Body of pancreas (tissue), 4 donors: ENCODE data around the gene THG1L. TPM values are rescaled to one million over a fixed set of nuclear protein-coding genes. Genes with fewer than 3 reads are reported as not detected.
"Not testable (repeated sequence)": the region's sequence is repeated elsewhere in the genome, so short reads cannot be mapped to it uniquely, and the experiment has no call there.

Source experiments
- ATAC-seq: fragments of 150-250 bp; one replicate; pipeline ENCODE4 v1.9.1; 2016
- DNase-seq, 4 donors: peaks; one replicate each; pipeline ENCODE4 v3.0.0-alpha.2; 2019
- H3K27ac ChIP-seq, 4 donors: fragments of 200-600 bp; sonication (generic); 1 replicate in 3 of 4; 2 replicates in 1 of 4; pipeline versions ENCODE4 v1.5.1 to v1.6.1; 2016 to 2019; ENCODE audit warnings: mild to moderate bottlenecking in 1 of 4, mixed read lengths in 1 of 4, moderate library complexity in 1 of 4
- H3K27me3 ChIP-seq, 2 donors: fragments of 200-600 bp; sonication (generic); one replicate each; pipeline ENCODE4 v1.6.0; 2016; ENCODE audit warnings: mild to moderate bottlenecking in 1 of 2
- H3K36me3 ChIP-seq, 2 donors: fragments of 200-600 bp; sonication (generic); replicated peaks in 1 of 2; 2 replicates each; pipeline ENCODE4 v1.5.1; 2016; ENCODE audit warnings: low read depth in 2 of 2; ENCODE audit not compliant: insufficient read depth in 1 of 2
- H3K4me1 ChIP-seq: fragments of 200-600 bp; sonication (generic); one replicate; pipeline ENCODE4 v1.6.0; 2016
- H3K4me3 ChIP-seq, 2 donors: fragments of 200-600 bp; sonication (generic); 1 replicate in 1 of 2; 2 replicates in 1 of 2; pipeline ENCODE4 v1.5.1; 2016 to 2019
- H3K9me3 ChIP-seq, 3 donors: fragments of 200-600 bp; sonication (generic); 1 replicate in 2 of 3; 2 replicates in 1 of 3; pipeline ENCODE4 v1.5.1; 2016
- POLR2A ChIP-seq, 3 donors: fragments of 450-650 bp; IDR thresholded peaks; one replicate each; pipeline ENCODE4 v1.6.1; 2016; ENCODE audit warnings: antibody characterized with exemption in 3 of 3, mild to moderate bottlenecking in 2 of 3
- WGBS, 2 donors: methylation state at CpG; one replicate each; pipeline ENCODE4 v1.1.5; 2017; 5-methylcytosine and 5-hydroxymethylcytosine counted together
- intact Hi-C: fragments of 100-400 bp; cut with DNase I; formaldehyde crosslinking; loops from one replicate; pipeline ENCODE4 v1.15.1; 2023
- total RNA-seq, 2 donors: library from RNA; depleted of rRNA; stranded (reverse); fragments of >200 nt; gene quantifications; one replicate each; pipeline ENCODE4 v1.1.0, GENCODE V29; 2016
- TF ChIP-seq, protein P1 (sequence below), 7 experiments: fragments of 450-650 bp in 4 of 7; fragments of 200-600 bp in 3 of 7; sonication (generic) in 3 of 7; IDR thresholded peaks; one replicate each; pipeline ENCODE4 v1.5.1; 2016 to 2019; ENCODE audit warnings: antibody characterized with exemption in 7 of 7

Gene THG1L
- total RNA-seq, 2 donors from 2014 or later, result 4.4 to 12.5 TPM

DNA sequence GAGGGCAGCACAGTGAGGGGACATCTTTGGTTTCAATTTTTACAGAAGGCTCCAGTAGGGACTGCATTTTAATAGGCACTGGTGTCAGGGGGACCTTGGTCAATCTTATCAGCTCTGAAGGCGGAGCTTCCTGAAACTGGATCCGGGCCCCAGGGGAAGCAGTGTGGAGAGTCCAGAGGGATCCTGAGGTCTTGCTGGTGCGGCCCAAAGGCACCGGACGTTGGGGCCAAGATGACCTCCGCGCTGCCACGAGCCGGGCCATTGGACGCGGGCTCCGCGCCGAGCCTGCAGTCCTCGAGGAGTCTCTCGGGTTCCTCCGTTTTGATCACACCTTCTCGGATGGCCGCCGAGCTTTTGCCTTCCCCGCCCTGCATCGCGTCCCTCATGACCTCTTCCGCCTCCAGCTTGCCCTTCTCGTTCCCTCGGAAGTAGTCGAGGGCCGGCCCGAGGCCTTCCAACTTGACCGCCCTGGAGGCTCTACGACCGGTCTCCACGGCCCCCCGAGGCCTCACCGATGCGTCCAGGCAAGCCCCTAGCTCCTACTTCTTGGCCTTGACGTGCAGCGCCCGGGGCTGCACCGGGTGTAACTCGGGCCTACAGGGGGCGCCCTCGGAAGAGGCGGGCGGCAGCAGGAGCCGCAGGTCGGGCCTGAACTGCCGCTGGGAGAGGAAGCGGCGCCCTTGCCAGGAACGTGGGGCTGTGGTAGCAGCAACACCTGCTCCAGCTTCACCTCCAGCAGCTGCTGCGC, 41.1 kb upstream of the THG1L start:
- WGBS, 2 donors, result 66 to 72% methylated on average over 37 to 51 of the region's 52 CpGs
- Histone ChIP-seq H3K4me1 (no peaks in the 10 kb centered on the region), H3K4me3 (no peak overlapping the region), H3K36me3 (no peaks in the 10 kb centered on the region), H3K9me3 (no peaks in the 10 kb centered on the region), H3K27me3 (no peaks in the 10 kb centered on the region), H3K27ac (no peak overlapping the region)
- ATAC-seq (no peak), DNase-seq (peak in 3 of 4 donors; percentile 3 to 12 (median 12))
- TF ChIP-seq, protein P1, sequence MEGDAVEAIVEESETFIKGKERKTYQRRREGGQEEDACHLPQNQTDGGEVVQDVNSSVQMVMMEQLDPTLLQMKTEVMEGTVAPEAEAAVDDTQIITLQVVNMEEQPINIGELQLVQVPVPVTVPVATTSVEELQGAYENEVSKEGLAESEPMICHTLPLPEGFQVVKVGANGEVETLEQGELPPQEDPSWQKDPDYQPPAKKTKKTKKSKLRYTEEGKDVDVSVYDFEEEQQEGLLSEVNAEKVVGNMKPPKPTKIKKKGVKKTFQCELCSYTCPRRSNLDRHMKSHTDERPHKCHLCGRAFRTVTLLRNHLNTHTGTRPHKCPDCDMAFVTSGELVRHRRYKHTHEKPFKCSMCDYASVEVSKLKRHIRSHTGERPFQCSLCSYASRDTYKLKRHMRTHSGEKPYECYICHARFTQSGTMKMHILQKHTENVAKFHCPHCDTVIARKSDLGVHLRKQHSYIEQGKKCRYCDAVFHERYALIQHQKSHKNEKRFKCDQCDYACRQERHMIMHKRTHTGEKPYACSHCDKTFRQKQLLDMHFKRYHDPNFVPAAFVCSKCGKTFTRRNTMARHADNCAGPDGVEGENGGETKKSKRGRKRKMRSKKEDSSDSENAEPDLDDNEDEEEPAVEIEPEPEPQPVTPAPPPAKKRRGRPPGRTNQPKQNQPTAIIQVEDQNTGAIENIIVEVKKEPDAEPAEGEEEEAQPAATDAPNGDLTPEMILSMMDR (IDR thresholded peaks at IDR 0.05), result no peak
- TF ChIP-seq POLR2A (IDR thresholded peaks at IDR 0.05), result no peak
- intact Hi-C loops, result no loop called here

DNA sequence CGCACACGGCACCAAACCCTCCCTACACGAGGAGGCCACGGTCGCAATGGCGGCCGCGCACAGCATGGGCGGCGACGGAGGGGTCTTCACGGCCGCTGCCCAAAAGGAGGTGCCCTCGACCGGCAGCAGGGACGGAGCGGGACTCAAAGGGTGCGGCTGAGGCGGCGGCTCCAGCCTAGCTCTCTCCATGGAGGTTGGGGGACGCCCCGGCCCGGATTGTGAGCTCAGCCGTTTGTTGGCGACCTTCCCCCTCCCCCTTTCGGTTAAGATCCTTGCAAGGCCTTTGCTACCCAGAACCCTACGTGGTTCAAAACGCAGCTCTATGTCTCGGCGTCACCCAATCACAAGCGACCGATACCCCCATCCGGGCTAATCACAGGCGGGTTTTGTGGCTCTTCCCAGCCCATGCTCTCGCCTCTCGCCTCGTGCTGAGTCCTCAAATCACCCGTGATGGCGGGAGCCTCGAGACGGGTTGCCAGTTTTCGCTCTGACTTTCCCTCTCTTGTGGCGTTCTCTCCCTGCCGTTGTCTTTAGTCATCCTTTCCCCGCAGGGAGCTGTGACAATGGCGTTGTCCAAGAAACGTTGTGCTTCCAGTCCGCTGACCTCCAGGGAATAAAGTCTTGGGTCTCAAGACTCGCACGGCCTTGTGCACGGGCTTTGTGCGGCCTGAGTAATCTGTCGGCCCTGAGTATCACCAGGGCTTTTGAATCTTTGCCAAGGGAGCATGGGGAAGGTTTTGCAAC, 40.4 kb upstream of the THG1L start:
- Histone ChIP-seq H3K4me3 (no peak overlapping the region), H3K27ac (no peak overlapping the region), H3K4me1 (no peaks in the 10 kb centered on the region), H3K36me3 (no peaks in the 10 kb centered on the region), H3K27me3 (no peaks in the 10 kb centered on the region), H3K9me3 (no peaks in the 10 kb centered on the region)
- no peak for ATAC-seq
- 66 to 81% methylated on average over 35 to 53 of the region's 53 CpGs for WGBS, 2 donors
- no peak for TF ChIP-seq POLR2A (IDR thresholded peaks at IDR 0.05)
- TF ChIP-seq, protein P1 (IDR thresholded peaks at IDR 0.05), result no peak
- intact Hi-C loops, result no loop called here
- no peak for DNase-seq

DNA sequence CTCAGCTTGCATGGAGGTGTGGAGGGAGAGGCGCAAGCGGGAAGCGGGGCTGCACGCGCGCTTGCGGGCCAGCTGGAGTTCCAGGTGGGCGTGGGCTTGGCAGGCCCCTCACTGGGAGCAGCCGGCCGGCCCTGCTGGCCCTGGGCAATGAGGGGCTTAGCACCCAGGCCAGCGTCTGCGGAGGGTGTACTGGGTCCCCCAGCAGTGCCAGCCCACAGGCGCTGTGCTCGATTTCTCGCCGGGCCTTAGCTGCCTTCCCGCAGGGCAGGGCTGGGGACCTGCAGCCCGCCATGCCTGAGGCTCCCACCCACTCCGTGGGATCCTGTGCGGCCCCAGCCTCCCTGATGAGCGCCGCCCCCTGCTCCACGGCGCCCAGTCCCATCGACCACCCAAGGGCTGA, 37.4 kb upstream of the THG1L start:
- DNase-seq, H3K36me3 ChIP-seq, H3K4me1 ChIP-seq, intact Hi-C loops, ATAC-seq, H3K9me3 ChIP-seq, H3K27ac ChIP-seq, H3K4me3 ChIP-seq, H3K27me3 ChIP-seq: not testable (repeated sequence)
- 91% methylated on average over 11 of the region's 25 CpGs; no CpG with 5 or more reads in 1 of the 2 donors for WGBS, 2 donors

DNA sequence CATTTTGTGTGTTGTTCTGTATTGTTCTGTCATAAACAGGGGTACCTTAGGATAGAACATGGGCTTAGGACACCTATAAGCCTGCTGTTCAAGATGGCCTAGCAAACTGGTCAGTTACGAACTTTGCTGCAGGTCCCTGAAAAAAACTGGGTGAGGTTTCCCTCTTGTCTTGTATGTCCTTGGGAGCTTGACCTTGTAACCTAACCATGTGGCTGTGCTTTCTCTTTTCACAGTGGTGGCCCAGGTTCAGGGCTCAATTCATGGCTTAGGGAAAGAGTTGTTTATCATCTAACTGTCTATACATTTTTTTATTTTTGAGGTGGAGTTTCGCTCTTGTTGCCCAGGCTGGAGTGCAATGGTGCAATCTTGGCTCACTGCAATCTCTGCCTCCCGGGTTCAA, 35.1 kb upstream of the THG1L start:
- intact Hi-C loops, H3K27ac ChIP-seq, H3K9me3 ChIP-seq, H3K36me3 ChIP-seq, H3K27me3 ChIP-seq, DNase-seq, ATAC-seq, H3K4me3 ChIP-seq, H3K4me1 ChIP-seq: not testable (repeated sequence)
- WGBS, 2 donors, result 77 to 87% methylated on average over 3 of the region's 3 CpGs

DNA sequence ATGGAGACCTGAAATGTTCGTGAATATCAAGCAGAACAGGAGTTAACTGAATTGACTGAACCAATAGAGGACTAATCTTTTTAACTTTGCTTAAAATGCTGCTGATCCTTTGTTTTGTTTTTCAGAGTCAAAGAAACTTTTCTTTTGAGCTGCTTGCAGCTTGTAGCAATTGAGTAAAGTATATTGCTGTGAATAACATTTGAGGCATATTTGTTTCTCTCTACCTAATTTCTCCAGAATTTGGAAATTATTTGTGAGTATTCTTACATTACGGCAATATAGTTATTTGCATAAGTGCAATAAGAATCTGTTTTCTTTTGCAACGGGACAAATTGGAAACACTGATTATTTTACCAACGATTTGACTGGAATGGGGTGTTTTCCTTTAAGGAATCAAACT, 32.5 kb upstream of the THG1L start:
- H3K36me3 ChIP-seq, DNase-seq, H3K4me1 ChIP-seq, ATAC-seq, H3K27ac ChIP-seq, intact Hi-C loops, H3K27me3 ChIP-seq, H3K9me3 ChIP-seq, H3K4me3 ChIP-seq: not testable (repeated sequence)
- 61 to 77% methylated on average over 4 of the region's 4 CpGs for WGBS, 2 donors

DNA sequence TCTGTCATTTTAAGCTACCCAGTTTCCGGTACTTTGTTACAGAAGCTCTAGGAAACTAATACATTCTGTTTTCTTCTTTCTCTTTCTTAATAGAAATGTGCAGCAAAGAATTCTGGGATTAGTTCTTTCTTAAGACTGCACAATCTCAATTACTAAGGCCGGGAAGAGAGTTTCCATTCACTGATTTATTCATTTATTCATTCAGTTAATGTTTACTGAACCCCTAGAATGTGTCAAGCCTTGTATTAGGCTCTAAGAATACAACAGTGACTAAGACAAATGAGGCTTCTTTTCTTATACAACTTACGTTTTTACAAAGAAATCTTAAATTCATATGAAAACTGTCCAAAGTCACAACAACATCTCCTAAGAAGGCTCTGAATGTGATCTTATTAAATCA, 27.5 kb upstream of the THG1L start:
- TF ChIP-seq POLR2A (IDR thresholded peaks at IDR 0.05), result no peak
- TF ChIP-seq, protein P1 (IDR thresholded peaks at IDR 0.05), result no peak
- Histone ChIP-seq H3K27ac (no peak overlapping the region), H3K27me3 (no peaks in the 10 kb centered on the region), H3K36me3 (no peaks in the 10 kb centered on the region), H3K4me3 (no peak overlapping the region), H3K9me3 (peaks cover 0 to 3% (median 0%) of the 10 kb centered on the region in 3 donors), H3K4me1 (no peaks in the 10 kb centered on the region)
- WGBS, 2 donors, result 61 to 70% methylated on average over 3 of the region's 3 CpGs
- intact Hi-C loops, result no loop called here
- DNase-seq (no peak), ATAC-seq (no peak)
